ENCODE data around the gene ANP32D. TPM values are rescaled to one million over a fixed set of nuclear protein-coding genes. Genes with fewer than 3 reads are reported as not detected.

ANP32D gene
- total RNA-seq, 1 donor from 2014 or later: not detected

Other genes starting within 250 kb of the ANP32D start
- gene ZNF641, start 121.6 kb upstream of the ANP32D start, total RNA-seq: 16.7 TPM
- gene C12orf54, start 9.9 kb downstream of the ANP32D start, total RNA-seq: not detected
- gene OR8S1, start 53.1 kb downstream of the ANP32D start, total RNA-seq: not detected
- gene LALBA, start 97.5 kb downstream of the ANP32D start, total RNA-seq: not detected
- gene KANSL2, start 209.7 kb downstream of the ANP32D start, total RNA-seq: 53.8 TPM
- gene CCNT1, start 244.1 kb downstream of the ANP32D start, total RNA-seq: 27.7 TPM